GM19351 (cell line): Measurements from ENCODE around the gene SORCS2.

Source experiments
- ATAC-seq: cut with Tn5 transposase; IDR thresholded peaks from one replicate; pipeline ENCODE4 v1.9.1; 2021; ENCODE audit warnings: mild to moderate bottlenecking, moderate library complexity; ENCODE audit not compliant: unreplicated experiment

The SORCS2 gene

DNA sequence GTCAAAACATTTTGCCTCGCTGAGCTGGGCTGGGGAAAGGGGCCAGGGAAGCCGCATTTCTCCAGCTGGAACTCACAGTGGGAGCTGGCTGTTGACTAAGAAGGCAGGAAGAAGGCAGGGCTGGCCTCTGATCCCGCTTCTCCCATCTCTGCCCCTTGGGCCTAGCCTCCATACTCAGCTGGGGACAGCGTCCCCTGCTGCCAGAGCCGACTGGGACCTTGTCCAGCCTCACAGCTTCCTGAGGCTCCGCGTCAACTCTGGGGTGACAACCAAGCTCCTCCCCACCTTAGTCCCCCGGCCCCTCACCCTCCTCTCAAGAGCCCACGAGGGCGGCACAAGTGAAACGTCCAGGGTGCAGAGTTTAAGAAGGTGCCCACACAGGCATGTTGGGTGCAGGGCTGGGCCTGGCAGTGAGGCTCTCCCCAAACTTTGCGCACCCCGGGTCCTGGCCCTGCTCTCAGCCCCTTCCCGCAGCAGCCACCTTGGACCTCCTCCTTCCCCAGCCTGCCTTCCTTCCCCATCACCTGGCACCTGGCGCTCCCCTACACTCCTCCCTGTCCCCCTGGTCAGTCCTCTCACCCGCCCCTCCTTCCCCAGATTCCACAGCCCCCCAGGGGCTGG, 141.6 kb downstream of the SORCS2 start:
- no peak for ATAC-seq

DNA sequence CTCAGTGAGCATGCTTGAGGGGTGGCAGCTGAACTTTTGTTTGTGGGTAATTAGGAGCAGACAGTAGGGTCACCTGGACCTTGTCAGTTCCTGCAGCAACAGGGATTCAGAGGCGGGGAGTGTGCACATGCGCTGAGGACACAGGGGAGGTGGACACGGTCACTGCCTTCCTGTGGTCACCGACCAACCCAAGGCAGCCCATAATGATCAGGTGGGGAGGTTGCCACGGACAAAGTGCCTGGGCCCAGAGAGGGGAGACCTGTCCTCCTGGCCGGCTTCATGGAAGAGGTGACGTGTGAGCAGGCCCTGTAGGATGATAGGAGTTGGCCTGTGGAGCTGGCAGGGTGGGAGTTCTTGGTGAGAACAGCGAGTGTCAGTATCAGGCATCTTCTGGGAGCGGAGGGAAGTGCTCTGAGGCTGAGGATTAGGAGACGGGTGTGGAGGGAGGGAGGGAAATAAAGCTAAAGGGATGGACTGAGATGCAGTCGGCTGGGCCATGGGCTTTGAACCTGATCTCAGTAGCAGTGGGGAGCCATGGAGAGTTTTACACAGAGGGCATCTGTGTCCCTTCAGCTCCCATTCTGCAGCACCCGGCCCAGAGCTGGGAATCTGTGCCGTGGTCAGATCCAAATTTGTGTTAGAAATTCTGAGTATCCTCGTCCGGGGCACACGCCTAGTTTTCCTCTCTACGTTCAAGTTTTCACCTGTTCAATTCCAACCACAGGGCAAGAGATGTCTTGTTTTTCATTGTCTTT, 142.4 kb downstream of the SORCS2 start:
- ATAC-seq: no peak

DNA sequence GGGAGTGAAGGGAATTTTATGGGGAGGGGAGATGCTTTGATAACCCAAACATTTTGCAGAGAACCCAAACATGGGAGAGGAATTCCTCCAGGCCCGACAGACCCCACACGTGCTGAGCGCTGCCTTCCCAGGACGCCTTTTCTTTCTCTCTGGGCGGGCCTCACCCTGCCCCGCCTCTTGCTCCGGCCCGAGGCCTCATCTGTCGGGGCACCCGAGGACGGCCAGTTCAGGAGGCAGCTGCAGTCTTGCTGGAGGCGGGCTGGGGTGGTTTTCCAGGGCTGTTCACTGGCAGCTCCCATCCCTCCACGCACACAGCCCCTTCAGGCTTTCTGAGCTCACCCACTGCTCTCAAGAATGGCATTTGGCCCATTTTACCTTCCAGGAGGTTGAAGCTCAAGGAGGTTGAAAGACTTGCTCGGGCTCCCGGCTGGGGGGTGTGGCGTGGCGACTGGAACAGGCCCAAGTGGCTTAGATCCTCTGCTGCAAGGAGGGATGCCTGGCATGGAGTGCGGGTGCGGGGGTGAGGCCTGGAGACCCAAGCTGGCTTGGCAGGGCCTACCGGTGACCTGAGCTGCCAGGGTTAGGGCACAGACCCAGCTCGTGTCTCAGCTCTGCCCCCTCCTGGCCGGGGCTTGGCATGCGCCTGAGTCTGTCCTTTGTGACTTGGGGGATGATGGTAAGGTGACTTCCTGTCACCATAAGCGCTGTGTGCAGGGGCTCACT, 143.2 kb downstream of the SORCS2 start:
- ATAC-seq: no peak

DNA sequence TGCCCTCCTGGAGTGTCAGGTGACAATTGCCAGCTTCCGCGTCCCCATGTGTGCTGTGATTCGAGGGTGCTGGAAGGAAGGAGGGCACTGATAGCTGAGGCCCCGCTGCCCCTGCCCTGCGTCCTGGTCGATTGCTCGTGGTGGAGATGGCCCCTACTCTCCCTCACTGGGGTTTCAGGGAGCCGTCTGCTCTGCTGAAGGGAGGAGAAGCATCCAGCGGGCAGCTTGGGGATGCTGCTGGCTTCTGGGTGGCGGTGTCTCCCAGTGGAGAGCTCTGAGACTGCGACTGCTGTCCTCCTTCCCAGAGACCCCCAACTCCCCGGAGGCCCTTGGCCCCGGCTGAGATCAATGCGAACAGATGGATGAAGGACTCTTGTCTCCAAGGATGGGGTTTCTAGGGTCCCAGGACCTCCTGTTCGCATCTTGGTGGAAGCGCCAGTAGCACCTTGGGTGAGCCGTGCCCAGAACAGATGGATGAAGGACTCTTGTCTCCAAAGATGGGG, 143.8 kb downstream of the SORCS2 start:
- ATAC-seq: no peak

DNA sequence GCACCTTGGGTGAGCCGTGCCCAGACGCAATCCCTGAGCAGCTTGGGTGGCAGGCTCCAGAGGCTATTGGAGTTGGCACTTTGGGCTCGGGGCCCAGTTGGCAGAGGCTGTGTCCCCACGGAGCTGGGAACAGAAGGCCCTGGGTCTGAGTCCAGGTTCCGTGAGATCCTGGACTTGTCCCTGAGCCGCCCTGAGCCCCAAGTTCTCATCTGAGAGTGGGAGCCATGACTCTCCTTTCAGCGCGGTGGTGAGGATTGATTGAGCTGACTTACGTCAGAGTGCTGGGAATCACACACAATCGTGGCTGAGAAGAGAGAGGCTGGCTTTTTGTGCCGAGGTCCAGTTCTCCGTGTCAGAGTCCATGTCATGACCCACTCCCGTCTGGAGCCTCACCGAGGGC, 144.4 kb downstream of the SORCS2 start:
- no peak for ATAC-seq

DNA sequence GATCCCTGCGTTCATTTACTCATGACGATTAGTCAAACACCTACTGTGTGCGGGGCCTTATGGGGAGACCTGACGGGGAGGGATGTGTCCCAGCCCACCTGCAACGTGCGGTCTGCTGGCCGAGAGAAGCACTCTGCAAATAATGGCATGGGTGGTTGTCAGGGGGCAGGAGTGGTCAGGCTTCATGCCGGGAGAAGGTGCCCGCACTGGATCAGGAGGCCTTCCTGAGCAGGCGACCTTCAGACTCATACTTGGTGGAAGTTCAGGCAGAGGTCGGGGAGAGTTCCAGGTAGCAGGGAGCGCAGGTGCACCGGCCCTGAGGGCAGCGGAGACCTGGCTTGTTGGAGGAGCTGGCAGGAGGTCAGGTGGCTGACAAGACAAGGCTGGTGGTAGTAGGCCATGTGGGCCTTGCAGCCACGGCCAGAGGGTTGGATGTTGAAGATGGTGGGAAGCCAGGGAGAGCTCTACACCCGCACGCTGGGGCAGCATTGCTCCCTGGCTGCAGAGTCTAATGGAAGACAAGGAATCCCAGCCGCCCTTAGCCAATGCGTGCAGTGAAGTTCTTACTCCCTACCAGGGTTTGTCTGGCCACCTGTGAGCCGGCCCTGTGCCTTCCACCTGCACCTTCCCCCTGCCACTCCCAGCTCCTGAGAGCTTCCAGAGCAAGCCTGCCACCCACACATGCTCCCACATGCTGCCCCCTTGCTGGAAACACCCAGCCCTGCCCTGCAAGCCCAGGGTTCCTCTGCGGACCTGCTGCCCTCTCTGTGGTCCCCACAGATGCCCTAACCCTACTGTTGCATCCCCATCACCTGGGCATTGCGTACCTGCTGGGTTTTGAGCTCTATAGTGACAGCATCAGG, 145.1 kb downstream of the SORCS2 start:
- ATAC-seq: no peak

DNA sequence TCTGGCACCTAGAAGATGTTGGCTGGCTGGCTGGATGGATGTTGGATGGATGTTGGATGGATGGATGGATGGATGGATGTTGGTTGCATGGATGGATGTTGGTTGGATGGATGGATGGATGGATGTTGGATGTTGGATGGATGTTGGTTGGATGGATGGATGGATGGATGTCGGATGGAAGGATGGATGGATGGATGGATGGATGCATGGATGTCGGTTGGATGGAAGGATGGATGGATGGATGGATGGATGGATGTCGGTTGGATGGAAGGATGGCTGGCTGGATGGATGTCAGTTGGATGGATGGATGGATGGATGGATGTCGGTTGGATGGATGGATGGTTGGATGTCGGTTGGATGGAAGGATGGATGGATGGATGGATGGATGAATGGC, 145.7 kb downstream of the SORCS2 start:
- no peak for ATAC-seq

DNA sequence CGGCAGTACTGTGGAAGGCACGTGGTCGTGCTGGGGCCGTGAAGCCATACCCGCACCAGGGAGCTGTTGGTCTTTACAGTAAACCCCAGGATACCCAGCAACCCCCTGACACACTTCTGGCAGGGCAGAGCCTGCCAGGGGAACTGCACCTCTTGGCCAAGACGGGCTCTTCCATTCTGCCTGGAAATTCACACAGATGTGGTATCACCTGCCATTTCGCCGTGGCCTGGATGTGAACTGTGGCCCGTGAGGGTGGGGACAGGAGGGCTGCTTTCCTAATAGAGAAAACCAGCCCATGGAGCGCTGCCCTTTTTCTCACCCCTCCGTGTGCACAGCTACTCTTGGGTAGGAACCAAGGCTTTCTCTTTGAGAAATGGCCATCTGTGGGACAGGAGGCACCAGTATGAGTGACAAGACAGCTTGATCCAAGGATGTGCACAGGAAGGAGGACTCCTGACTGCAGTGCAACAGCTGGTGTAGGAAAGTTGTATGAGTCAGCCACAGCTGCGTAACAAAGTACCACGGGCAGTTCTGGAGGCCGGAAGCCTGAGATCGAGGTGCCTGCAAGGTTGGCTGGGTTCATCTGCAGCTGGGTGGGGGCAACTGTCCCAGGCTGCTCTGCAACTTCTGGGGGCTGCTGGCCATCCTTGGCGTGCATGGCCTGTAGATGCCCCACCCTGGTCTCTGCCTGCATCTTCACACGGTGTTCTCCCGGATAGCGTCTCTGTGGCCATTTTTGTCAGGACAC, 146.7 kb downstream of the SORCS2 start:
- no peak for ATAC-seq

DNA sequence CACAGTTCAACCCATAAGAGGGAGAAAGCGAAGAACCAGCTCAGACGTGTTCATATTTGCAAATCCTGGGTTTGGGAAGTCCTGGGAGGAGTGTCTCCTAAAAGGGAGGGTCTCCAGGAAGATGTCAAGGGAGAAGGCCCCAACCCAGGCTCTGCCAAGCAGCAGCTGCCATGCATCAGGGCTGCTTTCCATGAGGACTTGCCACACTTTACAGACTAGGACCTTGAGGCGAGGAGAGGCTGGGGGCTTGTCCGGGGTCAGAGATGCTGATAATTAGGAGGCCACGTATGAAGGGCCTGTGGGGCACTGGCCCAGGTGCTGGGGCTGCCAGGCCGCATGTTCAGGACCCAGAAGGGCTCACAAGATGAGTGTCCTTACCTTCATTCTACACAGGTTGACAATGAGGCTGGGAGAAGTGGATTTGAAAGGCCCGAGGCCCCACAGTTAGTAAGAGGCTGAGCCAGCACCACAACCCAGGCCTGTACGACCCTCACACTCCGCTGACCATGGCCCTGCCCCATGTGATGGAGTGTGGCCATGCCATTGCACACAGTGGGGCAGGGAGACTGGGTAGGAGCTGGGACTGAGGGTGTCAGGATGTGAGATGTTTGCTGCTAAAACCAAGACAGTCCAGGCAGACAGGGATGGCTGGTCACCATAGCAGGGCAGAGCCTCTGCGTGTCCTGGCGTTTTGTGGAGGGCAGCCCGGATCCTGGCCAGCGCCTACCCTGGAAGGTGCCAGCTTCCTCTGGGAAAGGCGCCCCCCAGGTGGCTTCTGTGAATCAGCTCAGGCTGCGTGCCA, 147.6 kb downstream of the SORCS2 start:
- ATAC-seq: no peak

DNA sequence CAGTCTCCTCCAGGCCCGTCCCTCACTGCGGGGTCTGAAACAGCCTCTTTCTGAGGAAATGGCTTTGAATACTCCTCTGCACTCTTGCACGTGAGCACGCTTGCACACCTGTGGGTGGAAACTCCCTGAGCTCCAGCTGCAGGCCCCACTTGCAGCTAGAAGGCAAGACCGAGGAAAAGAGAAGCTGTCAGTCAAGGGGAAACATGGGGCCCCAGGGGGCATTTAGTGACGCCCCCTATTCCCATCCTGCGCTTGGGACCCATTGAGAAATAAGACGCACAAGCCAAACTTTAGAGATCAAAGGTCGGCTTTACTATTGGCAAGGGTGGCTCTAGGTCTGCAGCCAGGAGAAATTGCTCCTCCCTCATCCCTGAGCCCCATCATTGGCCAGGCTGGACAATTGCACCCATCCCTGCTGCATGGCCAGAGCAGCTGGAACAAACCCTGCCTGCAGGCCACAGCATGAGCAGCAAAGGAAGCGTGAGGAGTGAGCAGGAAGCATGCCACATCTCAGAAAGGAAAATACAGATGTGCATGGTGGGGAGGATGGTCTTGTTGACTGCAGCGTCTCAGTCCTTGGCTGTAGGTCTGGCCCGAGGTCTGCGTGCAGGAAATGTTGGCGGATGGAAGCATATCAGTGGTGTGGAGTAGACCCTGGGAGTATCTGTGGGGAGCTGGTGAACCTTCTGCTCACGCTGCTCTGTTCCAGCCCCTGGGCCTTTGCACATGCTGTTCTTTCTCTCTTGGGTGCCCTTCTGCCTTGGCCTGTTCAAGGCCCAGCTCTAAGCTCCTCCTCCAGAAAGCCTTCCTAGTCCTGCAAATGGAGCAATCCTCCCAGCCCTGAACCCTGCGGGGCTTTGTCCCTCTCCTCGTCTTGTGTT, 148.5 kb downstream of the SORCS2 start:
- no peak for ATAC-seq

DNA sequence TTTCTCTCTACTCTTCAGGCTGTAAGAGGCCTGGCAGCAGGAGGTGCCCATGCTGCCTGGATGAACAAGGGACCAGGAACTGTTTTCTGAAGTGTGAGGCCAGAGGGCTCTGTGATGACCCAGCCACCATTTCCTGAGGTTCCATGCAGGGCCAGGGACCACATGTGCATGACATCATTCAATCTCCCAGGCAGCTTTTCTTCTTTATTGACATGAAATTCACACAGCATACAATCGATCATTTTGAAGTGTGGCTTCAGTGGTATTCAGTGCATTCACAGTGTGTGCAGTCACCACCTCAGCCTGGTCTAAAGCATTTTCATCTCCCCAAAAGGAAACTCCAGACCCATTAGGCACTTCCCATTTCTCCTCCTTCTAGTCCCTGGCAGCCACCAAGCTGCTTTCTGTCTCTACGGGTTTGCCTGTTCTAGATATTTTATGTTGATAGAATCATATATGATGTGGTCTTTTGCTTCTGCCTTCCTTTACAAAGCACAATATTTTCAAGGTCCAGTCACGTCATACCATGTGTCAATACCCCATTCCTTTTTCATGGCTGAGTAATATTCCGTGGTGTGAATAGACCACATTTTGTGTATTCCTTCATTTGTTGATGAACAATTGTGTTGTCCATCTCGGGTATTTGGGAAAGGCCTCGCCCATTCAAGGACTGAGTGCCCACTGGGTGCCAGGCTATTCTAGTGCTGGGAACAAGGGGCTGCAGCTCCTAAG, 149.3 kb downstream of the SORCS2 start:
- ATAC-seq: no peak

DNA sequence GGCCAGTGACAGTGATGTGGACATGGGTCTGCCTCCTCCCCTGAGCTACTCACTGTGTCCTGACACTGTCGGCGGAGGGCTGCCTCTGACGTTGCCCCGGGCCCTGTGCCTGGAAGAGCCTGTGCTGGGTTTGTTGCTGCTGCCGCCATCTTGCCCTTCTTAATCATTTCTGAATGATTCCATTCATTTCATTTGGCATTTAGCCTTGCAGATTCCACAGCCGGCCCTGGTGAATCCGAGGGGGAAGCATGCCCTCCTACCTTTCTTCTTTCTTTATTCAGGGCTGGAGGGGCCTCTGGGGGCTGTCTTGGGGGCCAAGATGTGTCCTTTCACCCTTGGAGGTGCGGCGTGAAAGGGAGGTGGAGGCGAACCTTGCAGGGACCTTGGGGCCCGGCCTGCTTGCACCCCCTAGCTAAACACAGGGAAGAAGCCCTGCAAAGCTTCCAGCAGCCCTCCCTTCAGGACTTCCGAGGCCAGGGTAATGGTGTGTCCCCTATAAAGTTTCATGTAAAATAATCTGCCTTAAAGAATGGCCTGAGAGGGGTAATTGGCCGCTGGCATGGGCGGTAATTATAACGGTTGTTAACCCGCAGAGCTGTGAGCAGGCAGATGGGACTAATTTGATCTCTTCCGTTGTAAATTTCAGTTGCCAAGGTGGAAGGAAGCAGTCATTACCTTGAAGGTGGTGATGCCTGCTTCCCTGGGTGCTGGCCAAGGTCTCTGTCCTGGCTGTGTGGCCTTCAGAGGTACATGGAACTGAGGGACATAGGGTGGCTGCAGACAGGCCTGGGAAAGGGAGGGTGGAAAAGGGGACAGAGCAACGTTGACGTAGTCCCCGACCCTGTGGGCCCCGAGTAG, 150.1 kb downstream of the SORCS2 start:
- ATAC-seq: no peak

DNA sequence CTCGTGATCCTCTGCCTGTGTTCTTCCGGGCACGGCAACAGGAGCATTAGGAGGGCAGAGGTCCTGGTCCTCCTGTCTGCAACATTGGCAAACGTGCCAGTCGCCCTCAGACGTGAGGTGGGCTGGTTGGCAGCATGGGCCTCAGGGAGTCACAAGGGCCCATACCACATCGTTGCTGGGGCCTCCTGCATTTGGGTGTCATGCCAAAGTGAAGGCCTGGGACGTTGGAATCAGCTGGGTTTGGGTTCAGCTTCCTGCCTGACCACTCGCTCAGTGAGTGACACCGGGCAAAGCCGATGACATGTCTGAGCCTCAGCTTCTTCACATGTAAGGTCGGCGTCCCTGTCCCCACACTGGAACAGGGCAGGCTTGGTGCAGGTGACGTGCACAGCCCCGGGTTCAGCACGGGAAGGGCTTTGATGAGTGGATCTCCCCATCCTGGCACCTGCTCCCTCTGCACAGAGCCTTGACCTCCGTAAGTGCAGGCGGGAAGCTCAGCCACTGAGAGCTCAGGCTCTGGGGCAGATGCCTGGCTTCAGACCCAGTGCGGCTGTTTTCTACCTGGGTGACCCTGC, 150.8 kb downstream of the SORCS2 start:
- ATAC-seq: no peak

DNA sequence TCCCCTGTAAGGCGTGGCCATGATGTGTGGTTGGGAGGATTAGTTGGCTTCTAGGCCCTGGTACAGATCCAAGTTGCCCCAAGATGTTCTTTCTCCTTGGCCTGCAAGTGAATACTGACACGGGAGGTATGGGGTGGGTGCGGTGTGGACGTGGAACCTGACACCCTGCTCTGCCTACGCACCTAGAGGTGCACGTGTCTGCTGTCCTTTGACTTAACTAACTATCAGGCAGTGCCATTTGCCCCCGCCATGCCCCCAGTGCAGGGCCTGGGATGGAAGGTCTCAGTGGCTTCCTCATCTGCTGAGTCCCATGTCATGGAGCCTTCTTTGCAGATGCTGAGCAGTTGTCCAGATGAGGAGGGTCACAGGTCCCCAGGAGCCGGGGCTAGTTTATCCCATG, 151.6 kb downstream of the SORCS2 start:
- no peak for ATAC-seq

DNA sequence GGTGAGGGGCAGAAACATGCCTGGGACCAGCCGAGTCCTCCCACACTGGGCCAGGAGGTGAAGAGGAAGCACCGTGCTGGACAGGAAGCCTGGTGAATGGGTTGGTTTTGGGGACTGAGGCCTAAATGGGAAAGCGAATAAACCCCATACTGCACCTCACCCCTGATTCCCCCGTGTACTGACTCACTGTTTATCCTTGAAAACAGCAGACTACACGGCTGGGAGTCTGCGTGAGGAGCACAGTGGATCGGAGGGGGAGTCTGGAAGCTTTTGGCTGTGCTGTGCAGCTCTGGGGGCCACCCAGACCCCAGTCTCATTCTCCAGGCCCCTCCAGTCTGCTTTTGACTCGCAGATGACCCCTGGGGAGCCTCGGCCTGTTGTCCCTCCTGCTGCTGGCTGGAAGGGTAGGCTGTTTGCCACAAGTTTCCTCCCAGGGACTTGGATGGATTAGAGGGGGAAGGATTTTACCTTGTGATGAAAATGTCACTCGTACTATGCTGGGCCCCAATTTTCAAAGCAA, 152.4 kb downstream of the SORCS2 start:
- no peak for ATAC-seq

DNA sequence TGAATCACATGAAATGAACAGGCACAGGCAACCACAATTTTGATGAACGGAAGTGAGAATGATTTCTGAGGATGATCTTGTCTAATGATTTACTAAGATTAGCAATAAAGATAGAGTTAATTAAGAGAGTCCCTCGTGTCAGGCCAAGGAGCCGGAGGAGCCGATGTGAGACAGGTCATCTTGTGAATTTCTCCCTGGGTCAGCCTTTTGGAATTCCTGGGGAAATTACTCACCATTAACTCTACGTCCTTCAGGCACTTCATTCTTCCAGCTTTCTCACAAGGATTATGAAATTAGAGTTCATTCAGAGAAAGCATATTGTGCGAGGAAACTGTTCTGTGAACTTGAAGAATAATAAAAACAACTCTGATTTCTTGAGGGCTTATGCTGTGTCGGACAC, 155.6 kb downstream of the SORCS2 start:
- ATAC-seq: no peak
